ENCODE results near the gene ANXA2R. TPM values are rescaled to one million over a fixed set of nuclear protein-coding genes. Genes with fewer than 3 reads are reported as not detected.
"Not testable (repeated sequence)": the region's sequence is repeated elsewhere in the genome, so short reads cannot be mapped to it uniquely, and the experiment has no call there.

Gene ANXA2R
- total RNA-seq, 1 experiment from 2014 or later = 3.1 TPM

- Mint-ChIP-seq H3K27ac (ENCODE audit: unreplicated experiment) (peak overlapping the region; percentile 10), H3K4me3 (ENCODE audit: unreplicated experiment) (no peak overlapping the region), H3K27me3 (ENCODE audit: insufficient read depth, unreplicated experiment) (no peaks in the 10 kb centered on the region), H3K4me1 (ENCODE audit: low read depth, unreplicated experiment) (peaks cover 45% of the 10 kb centered on the region), H3K36me3 (ENCODE audit: insufficient read depth, unreplicated experiment) (peaks cover 33% of the 10 kb centered on the region), H3K9me3 (ENCODE audit: unreplicated experiment) (peaks cover 10% of the 10 kb centered on the region)
- TF ChIP-seq CTCF (IDR thresholded peaks at IDR 0.05; ENCODE audit: insufficient read depth in 1 of 2, low read depth in 1 of 2, low read length in 1 of 2, severe bottlenecking in 1 of 2, unreplicated experiment in 1 of 2) = no peak
- intact Hi-C loops (cut with micrococcal nuclease; ENCODE audit: unreplicated experiment) = loop anchor here (1.0 to 10.0 kb wide), 4 partner anchors 30 to 314 kb away; partner anchors contain the start of gene NIM1K
- H3K4me3 ChIP-seq (ENCODE audit: low read depth, low read length) = no peak overlapping the region
- H3K27me3 ChIP-seq (replicated peaks; ENCODE audit: control insufficient read depth, insufficient read depth, low read length) = no peaks in the 10 kb centered on the region
- no peaks in the 10 kb centered on the region for H3K9me3 ChIP-seq
- ChIA-PET CTCF (no interaction called here), POLR2A (interaction anchor here (0.6 kb wide), 1 partner anchor 13 kb away, joined by 5 read pairs; no protein-coding TSS in a partner anchor)
- H3K36me3 ChIP-seq (ENCODE audit: control insufficient read depth, insufficient read depth, low read length) = no peaks in the 10 kb centered on the region; the same call in 1 of the 2 replicates
- peaks cover 46% of the 10 kb centered on the region for H3K4me1 ChIP-seq
- DNase-seq = no peak
- no TSS peak for BruUV-seq (replicated peaks)
These were observed 34.8 kb upstream of the ANXA2R start for GRCh38 chr5:43074987-43075318.

DNA sequence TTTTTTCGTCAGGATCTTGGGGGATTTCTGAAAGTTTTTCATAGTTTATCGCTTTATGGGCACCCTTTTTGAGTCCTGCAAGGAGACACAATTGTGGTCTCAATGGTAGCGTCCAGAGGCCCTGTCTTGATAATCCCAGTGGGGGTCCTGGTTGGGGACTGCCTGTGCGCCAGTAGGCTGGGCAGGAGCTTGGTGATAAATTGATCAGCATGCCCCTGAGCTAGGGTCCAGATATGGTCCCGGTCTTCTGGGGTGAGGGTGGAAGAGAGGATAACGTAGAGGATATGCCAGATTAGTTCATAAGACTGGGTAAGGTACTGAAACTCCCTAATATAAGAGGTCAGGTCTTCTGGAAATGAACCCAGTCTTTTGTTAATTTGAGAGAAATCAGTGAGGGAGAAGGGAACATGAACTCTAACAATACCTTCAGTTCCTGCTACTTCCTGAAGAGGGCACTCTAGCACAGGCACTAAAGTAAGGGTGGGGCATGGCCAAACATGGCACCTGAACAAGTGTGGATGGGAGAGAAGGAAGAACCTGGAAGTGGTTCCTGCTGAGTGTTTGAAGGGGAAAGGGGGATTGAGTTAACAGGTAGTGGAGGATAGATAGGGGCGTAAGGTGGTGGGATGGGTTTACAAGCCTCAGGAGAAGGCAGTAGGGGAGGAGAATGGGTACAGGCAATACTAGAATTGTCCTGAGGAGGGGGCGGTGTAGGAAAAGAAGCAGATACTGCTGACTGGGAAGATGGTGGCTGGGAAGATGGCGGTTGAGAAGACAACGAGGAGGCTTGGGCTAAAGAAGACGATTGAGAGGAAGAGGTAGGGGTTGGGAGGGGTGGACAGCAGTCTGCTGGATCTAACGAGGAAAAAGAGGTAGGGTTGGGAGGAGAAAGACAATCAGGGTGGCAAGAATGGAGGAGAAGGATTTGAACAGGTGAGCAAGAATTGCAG, 33.8 kb upstream of the ANXA2R start:
- no peaks in the 10 kb centered on the region for H3K9me3 ChIP-seq
- H3K4me1 Mint-ChIP-seq (ENCODE audit: low read depth, unreplicated experiment) = peaks cover 43% of the 10 kb centered on the region
- H3K4me1 ChIP-seq = peaks cover 36% of the 10 kb centered on the region
- DNase-seq = peak; percentile 69 to 74
- peak overlapping the region; percentile 61 for H3K27ac Mint-ChIP-seq (ENCODE audit: unreplicated experiment)
- no TSS peak for BruUV-seq (replicated peaks)
- POLR2A ChIA-PET = no interaction called here
- TF ChIP-seq CTCF (IDR thresholded peaks at IDR 0.05; ENCODE audit: insufficient read depth in 1 of 2, low read depth in 1 of 2, low read length in 1 of 2, severe bottlenecking in 1 of 2, unreplicated experiment in 1 of 2) = peak; percentile 53 to 79
- H3K27me3 ChIP-seq (replicated peaks; ENCODE audit: control insufficient read depth, insufficient read depth, low read length) = no peaks in the 10 kb centered on the region
- CTCF ChIA-PET = no interaction called here
- no peaks in the 10 kb centered on the region for H3K27me3 Mint-ChIP-seq (ENCODE audit: insufficient read depth, unreplicated experiment)
- peaks cover 10% of the 10 kb centered on the region for H3K9me3 Mint-ChIP-seq (ENCODE audit: unreplicated experiment)
- H3K36me3 Mint-ChIP-seq (ENCODE audit: insufficient read depth, unreplicated experiment) = peaks cover 31% of the 10 kb centered on the region
- H3K4me3 ChIP-seq (ENCODE audit: low read depth, low read length) = no peak overlapping the region
- no peaks in the 10 kb centered on the region; the same call in 1 of the 2 replicates for H3K36me3 ChIP-seq (ENCODE audit: control insufficient read depth, insufficient read depth, low read length)
- H3K4me3 Mint-ChIP-seq (ENCODE audit: unreplicated experiment) = no peak overlapping the region
- intact Hi-C loops (cut with micrococcal nuclease; ENCODE audit: unreplicated experiment) = loop anchor here (1.0 to 10.0 kb wide), 4 partner anchors 31 to 315 kb away; partner anchors contain the start of gene NIM1K

GRCh38 chr5:43069401-43069720, 29.2 kb upstream of the ANXA2R start:
- H3K36me3 ChIP-seq (ENCODE audit: control insufficient read depth, insufficient read depth, low read length); H3K9me3 ChIP-seq; H3K27me3 Mint-ChIP-seq (ENCODE audit: insufficient read depth, unreplicated experiment); H3K27me3 ChIP-seq (replicated peaks; ENCODE audit: control insufficient read depth, insufficient read depth, low read length); intact Hi-C loops (cut with micrococcal nuclease; ENCODE audit: unreplicated experiment); POLR2A ChIA-PET; BruUV-seq (replicated peaks); CTCF ChIA-PET; DNase-seq; H3K4me3 Mint-ChIP-seq (ENCODE audit: unreplicated experiment); H3K9me3 Mint-ChIP-seq (ENCODE audit: unreplicated experiment); H3K4me3 ChIP-seq (ENCODE audit: low read depth, low read length); H3K27ac Mint-ChIP-seq (ENCODE audit: unreplicated experiment): not testable (repeated sequence)
- H3K4me1 ChIP-seq = peaks cover 14% of the 10 kb centered on the region
- Mint-ChIP-seq H3K36me3 (ENCODE audit: insufficient read depth, unreplicated experiment) (peaks cover 49% of the 10 kb centered on the region), H3K4me1 (ENCODE audit: low read depth, unreplicated experiment) (peaks cover 26% of the 10 kb centered on the region)
